GM19324 (cell line): Measurements from ENCODE around the gene HOXD11.

Experiments used
- ATAC-seq: cut with Tn5 transposase; IDR thresholded peaks from one replicate; pipeline ENCODE4 v1.9.1; 2021; ENCODE audit warnings: mild to moderate bottlenecking, moderate library complexity; ENCODE audit not compliant: unreplicated experiment, low FRiP score

Gene HOXD11

GRCh38 chr2:176103742-176104315, 3.3 kb upstream of the HOXD11 start:
- ATAC-seq: no peak

GRCh38 chr2:176104316-176105077, 2.6 kb upstream of the HOXD11 start:
- no peak for ATAC-seq

- ATAC-seq: no peak
Observed at GRCh38 chr2:176105078-176105729, 1.9 kb upstream of the HOXD11 start.

GRCh38 chr2:176105730-176106580, 1.1 kb upstream of the HOXD11 start:
- ATAC-seq: no peak

GRCh38 chr2:176107731-176108181, 676 bp downstream of the HOXD11 start:
- ATAC-seq: no peak

- no peak for ATAC-seq
Observed at GRCh38 chr2:176109192-176109901, 2.3 kb downstream of the HOXD11 start.

- no peak for ATAC-seq
Observed at GRCh38 chr2:176109946-176110345, 2.9 kb downstream of the HOXD11 start.

- no peak for ATAC-seq
Observed at GRCh38 chr2:176110415-176111308, 3.6 kb downstream of the HOXD11 start.

- peak; percentile 69 for ATAC-seq
Observed at GRCh38 chr2:176111309-176111663, 4.2 kb downstream of the HOXD11 start.

- no peak for ATAC-seq
Observed at GRCh38 chr2:176111846-176112374, 4.8 kb downstream of the HOXD11 start.

- no peak for ATAC-seq
Observed at GRCh38 chr2:176112375-176113302, 5.6 kb downstream of the HOXD11 start.

GRCh38 chr2:176114120-176114929, 7.2 kb downstream of the HOXD11 start:
- no peak for ATAC-seq

GRCh38 chr2:176114930-176115625, 8.0 kb downstream of the HOXD11 start:
- ATAC-seq: no peak

- no peak for ATAC-seq
Observed at GRCh38 chr2:176115883-176116813, 9.1 kb downstream of the HOXD11 start, which contains the start of gene HOXD10. HOXD10 (plus strand) TSS chr2:176116778; CDS start chr2:176116834, 56 bp downstream.

GRCh38 chr2:176117162-176117822, 10.2 kb downstream of the HOXD11 start:
- no peak for ATAC-seq
